NCI-H446 treated with DMSO at 0.1 percent for 48 hours (cell line): Measurements from ENCODE around the gene POU2F2.
A peak's percentile ranks its signal among the peaks of the same experiment; 100 is the strongest.
"Not testable (repeated sequence)": the region's sequence is repeated elsewhere in the genome, so short reads cannot be mapped to it uniquely, and the experiment has no call there.

Experiments
- DNase-seq: peaks from one replicate; lab custom pipeline; 2025; lab: John Stamatoyannopoulos, UW

The POU2F2 gene

GRCh38 chr19:42124386-42124901, 7.8 kb downstream of the POU2F2 start:
- DNase-seq, result no peak

- DNase-seq, result no peak
Measured at GRCh38 chr19:42123765-42124164, 8.5 kb downstream of the POU2F2 start.

- DNase-seq, result no peak
Measured at GRCh38 chr19:42122691-42123607, 9.3 kb downstream of the POU2F2 start.

- DNase-seq, result no peak
Measured at GRCh38 chr19:42121656-42122069, 10.6 kb downstream of the POU2F2 start.

- DNase-seq, result no peak
Measured at GRCh38 chr19:42121036-42121621, 11.1 kb downstream of the POU2F2 start.

- no peak for DNase-seq
Measured at GRCh38 chr19:42120276-42120980, 11.8 kb downstream of the POU2F2 start.

- no peak for DNase-seq
Measured at GRCh38 chr19:42117076-42117475, 15.2 kb downstream of the POU2F2 start.

GRCh38 chr19:42116308-42117075, 15.8 kb downstream of the POU2F2 start:
- no peak for DNase-seq

GRCh38 chr19:42115705-42116104, 16.5 kb downstream of the POU2F2 start:
- no peak for DNase-seq

- DNase-seq, result no peak
Measured at GRCh38 chr19:42115219-42115618, 17.0 kb downstream of the POU2F2 start.

- DNase-seq, result no peak
Measured at GRCh38 chr19:42114412-42114811, 17.8 kb downstream of the POU2F2 start.

- DNase-seq, result no peak
Measured at GRCh38 chr19:42113641-42114348, 18.5 kb downstream of the POU2F2 start.

GRCh38 chr19:42111811-42112210, 20.4 kb downstream of the POU2F2 start:
- no peak for DNase-seq

- no peak for DNase-seq
Measured at GRCh38 chr19:42111384-42111783, 20.9 kb downstream of the POU2F2 start.

- DNase-seq, result no peak
Measured at GRCh38 chr19:42110658-42111057, 21.6 kb downstream of the POU2F2 start.

GRCh38 chr19:42109896-42110295, 22.4 kb downstream of the POU2F2 start:
- DNase-seq, result no peak

GRCh38 chr19:42108527-42109389, 23.5 kb downstream of the POU2F2 start:
- peak; percentile 62 for DNase-seq

GRCh38 chr19:42105368-42105767, 26.9 kb downstream of the POU2F2 start:
- no peak for DNase-seq

GRCh38 chr19:42102877-42103276, 29.4 kb downstream of the POU2F2 start:
- DNase-seq, result no peak

GRCh38 chr19:42100241-42100640, 32.0 kb downstream of the POU2F2 start:
- DNase-seq, result not testable (repeated sequence)
